HCT116 (cell line): ENCODE results near the gene C1orf105. TPM values are rescaled to one million over a fixed set of nuclear protein-coding genes. Genes with fewer than 3 reads are reported as not detected.

Source experiments
- ATAC-seq: fragments of 200-7000 bp; cut with Tn5 transposase; 2 replicates; pipeline ENCODE4 v1.9.1; 2020; ENCODE audit warnings: mild to moderate bottlenecking, moderate library complexity
- BruUV-seq: library from RNA; stranded (reverse); fragments of 400-500 nt; replicated peaks from 2 replicates; lab custom pipeline; 2021; lab: Mats Ljungman, UMichigan
- CTCF ChIA-PET: fragments of 300-600 bp; sonication (Branson Sonifier 250); formaldehyde crosslinking; loops from one replicate; lab custom pipeline; 2021; ENCODE audit warnings: antibody characterized with exemption; lab: Charles Lee
- POLR2A ChIA-PET: fragments of 300-600, 350-600 bp; sonication (Branson Sonifier 250); formaldehyde crosslinking; loops from one replicate; lab custom pipeline; 2021; ENCODE audit warnings: antibody characterized with exemption; lab: Charles Lee
- RAD21 ChIA-PET, 2 experiments: fragments of 300-600 bp; sonication (Branson Sonifier 250); formaldehyde crosslinking; loops; one replicate each; lab custom pipeline; 2023; ENCODE audit warnings: low total read pairs in 2 of 2; ENCODE audit not compliant: uncharacterized antibody in 2 of 2, unreplicated experiment in 2 of 2, low non-redundant PET in 1 of 2; lab: Charles Lee
- DNase-seq: peaks from one replicate; pipeline ENCODE4 v3.0.0-alpha.2; 2010; ENCODE audit warnings: low read depth, low spot score
- H2AFZ ChIP-seq: fragments of 200-600 bp; shearing (Covaris generic), sonication (generic); 2 replicates; pipeline ENCODE4 v1.6.1; 2017; ENCODE audit warnings: low read depth, mixed run types, mixed read lengths, antibody characterized with exemption, low read length; ENCODE audit not compliant: poor library complexity, severe bottlenecking
- H3K27ac ChIP-seq: 2 replicates; pipeline ENCODE4 v1.5.1; 2012; ENCODE audit warnings: low read depth, low read length
- H3K27me3 ChIP-seq: fragments of 200-600 bp; sonication (generic); 2 replicates; pipeline ENCODE4 v1.6.1; 2016; ENCODE audit warnings: mixed run types, low read length, mixed read lengths; ENCODE audit not compliant: insufficient read depth
- H3K36me3 ChIP-seq, 2 experiments: fragments of 200-500 bp in 1 of 2; fragments of 200-600 bp in 1 of 2; sonication (Bioruptor generic) in 1 of 2; sonication (generic) in 1 of 2; 2 replicates each; pipeline versions ENCODE4 v1.5.1 to v1.6.1; 2014 to 2016; ENCODE audit warnings: low read length in 2 of 2, inconsistent platforms in 1 of 2, mixed read lengths in 1 of 2, mixed run types in 1 of 2; ENCODE audit not compliant: insufficient read depth in 2 of 2, control insufficient read depth in 1 of 2
- H3K4me1 ChIP-seq, 2 experiments: fragments of 200-600 bp in 1 of 2; sonication (generic) in 1 of 2; 2 replicates each; pipeline versions ENCODE4 v1.5.1 to v1.6.1; 2012 to 2017; ENCODE audit warnings: low read length in 2 of 2, inconsistent platforms in 1 of 2, mild to moderate bottlenecking in 1 of 2, mixed read lengths in 1 of 2, mixed run types in 1 of 2, moderate library complexity in 1 of 2; ENCODE audit not compliant: insufficient read depth in 2 of 2, control insufficient read depth in 1 of 2
- H3K4me2 ChIP-seq: fragments of 200-600 bp; sonication (generic); 2 replicates; pipeline ENCODE4 v1.6.1; 2017; ENCODE audit warnings: mixed run types, low read length, mixed read lengths
- H3K4me3 ChIP-seq, 2 experiments: fragments of 200-600 bp in 1 of 2; sonication (generic) in 1 of 2; replicated peaks in 1 of 2; 2 replicates each; pipeline ENCODE4 v1.5.1; 2011 to 2016; ENCODE audit warnings: low read length in 2 of 2, control low read depth in 1 of 2, low read depth in 1 of 2, mild to moderate bottlenecking in 1 of 2, mixed read lengths in 1 of 2, mixed run types in 1 of 2
- H3K79me2 ChIP-seq: fragments of 200-600 bp; sonication (generic); 2 replicates; pipeline ENCODE4 v1.6.1; 2017; ENCODE audit warnings: mild to moderate bottlenecking, mixed run types, low read length, moderate library complexity, mixed read lengths; ENCODE audit not compliant: insufficient read depth
- H3K9ac ChIP-seq: fragments of 200-600 bp; sonication (generic); 2 replicates; pipeline ENCODE4 v1.6.1; 2016; ENCODE audit warnings: low read length, mixed read lengths
- H3K9me2 ChIP-seq: fragments of 200-600 bp; sonication (generic), shearing (Covaris generic); 2 replicates; pipeline ENCODE4 v1.6.1; 2017; ENCODE audit warnings: mixed run types, mild to moderate bottlenecking, moderate library complexity; ENCODE audit not compliant: insufficient read depth
- H3K9me3 ChIP-seq, 2 experiments: fragments of 200-500 bp in 1 of 2; fragments of 200-600 bp in 1 of 2; sonication (Bioruptor generic) in 1 of 2; sonication (generic) in 1 of 2; 2 replicates each; pipeline ENCODE4 v1.6.1; 2014 to 2017; ENCODE audit warnings: low read length in 2 of 2, mixed read lengths in 2 of 2, inconsistent platforms in 1 of 2, low read depth in 1 of 2, mild to moderate bottlenecking in 1 of 2, mixed run types in 1 of 2, moderate library complexity in 1 of 2; ENCODE audit not compliant: control insufficient read depth in 1 of 2, insufficient read depth in 1 of 2
- H4K20me1 ChIP-seq: fragments of 200-600 bp; sonication (generic), shearing (Covaris generic); 2 replicates; pipeline ENCODE4 v1.6.1; 2017; ENCODE audit warnings: mixed run types, mild to moderate bottlenecking, moderate library complexity; ENCODE audit not compliant: insufficient read depth
- CBX3 ChIP-seq: IDR thresholded peaks from 2 replicates; pipeline ENCODE4 v1.6.1; 2012; ENCODE audit warnings: low read depth
- CEBPB ChIP-seq: IDR thresholded peaks from 2 replicates; pipeline ENCODE4 v1.6.1; 2012; ENCODE audit warnings: low read depth
- ELF1 ChIP-seq: IDR thresholded peaks from 2 replicates; pipeline ENCODE4 v1.6.1; 2012; ENCODE audit warnings: low read depth, borderline replicate concordance
- EZH2 ChIP-seq: fragments of 200-600 bp; sonication (generic); IDR thresholded peaks from 2 replicates; pipeline ENCODE4 v1.6.1; 2017; ENCODE audit warnings: antibody characterized with exemption, mixed run types
- FOSL1 ChIP-seq: IDR thresholded peaks from 2 replicates; pipeline ENCODE4 v1.6.1; 2012; ENCODE audit warnings: low read depth
- JUND ChIP-seq: IDR thresholded peaks from 2 replicates; pipeline ENCODE4 v1.6.1; 2012
- MAX ChIP-seq: IDR thresholded peaks from 2 replicates; pipeline ENCODE4 v1.6.1; 2012
- POLR2A ChIP-seq: IDR thresholded peaks from 2 replicates; pipeline ENCODE4 v1.7.0; 2011; ENCODE audit warnings: borderline replicate concordance; ENCODE audit not compliant: insufficient read depth, insufficient read length; ENCODE audit errors: extremely low read depth
- POLR2AphosphoS5 ChIP-seq: IDR thresholded peaks from 2 replicates; pipeline ENCODE4 v1.6.1; 2011; ENCODE audit warnings: mild to moderate bottlenecking, low read depth, low read length, moderate library complexity
- RAD21 ChIP-seq: IDR thresholded peaks from 2 replicates; pipeline ENCODE4 v1.6.1; 2012; ENCODE audit warnings: low read depth, mild to moderate bottlenecking
- REST ChIP-seq: IDR thresholded peaks from 2 replicates; pipeline ENCODE4 v1.6.1; 2012; ENCODE audit warnings: low read depth
- SIN3A ChIP-seq: IDR thresholded peaks from 2 replicates; pipeline ENCODE4 v1.6.1; 2012; ENCODE audit warnings: low read depth
- SP1 ChIP-seq: IDR thresholded peaks from 2 replicates; pipeline ENCODE4 v1.6.1; 2012; ENCODE audit warnings: low read depth
- SRF ChIP-seq: IDR thresholded peaks from 2 replicates; pipeline ENCODE4 v1.6.1; 2012; ENCODE audit warnings: low read depth
- YY1 ChIP-seq: IDR thresholded peaks from 2 replicates; pipeline ENCODE4 v1.6.1; 2011; ENCODE audit warnings: low read length, low read depth, moderate library complexity, mild to moderate bottlenecking; ENCODE audit not compliant: insufficient replicate concordance; ENCODE audit errors: extremely low read depth
- ZBTB33 ChIP-seq: IDR thresholded peaks from 2 replicates; pipeline ENCODE4 v1.6.1; 2011; ENCODE audit warnings: mild to moderate bottlenecking, low read length, moderate library complexity; ENCODE audit not compliant: insufficient replicate concordance; ENCODE audit errors: extremely low read depth
- ZFX ChIP-seq: fragments of 450-650 bp; IDR thresholded peaks from 2 replicates; pipeline ENCODE4 v1.6.1; 2017
- intact Hi-C: fragments of 100-400 bp; cut with micrococcal nuclease; formaldehyde crosslinking; loops from 2 replicates; pipeline ENCODE4 v1.10.0; 2022
- total RNA-seq: library from RNA; stranded (reverse); gene quantifications from one replicate; pipeline ENCODE4 v1.2.1, GENCODE V29; 2021; ENCODE audit not compliant: unreplicated experiment

C1orf105 gene
- total RNA-seq, 1 experiment from 2014 or later = not detected

- Histone ChIP-seq H3K4me3 (no peak overlapping the region), H3K9me2 (0 out of 2 replicates have a peak, but pooled peaks cover 4% of the 10 kb centered on the region), H3K4me1 (no peaks in the 10 kb centered on the region), H3K79me2 (no peaks in the 10 kb centered on the region), H3K9me3 (no peaks in the 10 kb centered on the region), H3K27me3 (no peaks in the 10 kb centered on the region), H3K27ac (no peak overlapping the region), H3K36me3 (no peaks in the 10 kb centered on the region), H2AFZ (no peak overlapping the region), H3K9ac (no peak overlapping the region), H3K4me2 (no peak overlapping the region), H4K20me1 (no peaks in the 10 kb centered on the region)
- no peak for TF ChIP-seq FOSL1
- TF ChIP-seq SRF = no peak
- TF ChIP-seq POLR2AphosphoS5 = no peak
- TF ChIP-seq SIN3A = no peak
- ChIA-PET RAD21 (no interaction called here), POLR2A (no interaction called here), CTCF (no interaction called here)
- intact Hi-C loops = no loop called here
- no TSS peak for BruUV-seq
- no peak for DNase-seq
- no peak for ATAC-seq
These were observed 13.5 kb upstream of the C1orf105 start for GRCh38 chr1:172406968-172407367.

GRCh38 chr1:172408958-172409357 is 11.5 kb upstream of the C1orf105 start:
- no peaks in the 10 kb centered on the region for H3K4me1 ChIP-seq
- intact Hi-C loops = no loop called here
- TF ChIP-seq EZH2 = no peak
- TF ChIP-seq POLR2A = no peak
- no peak for TF ChIP-seq REST
- no peak for TF ChIP-seq POLR2AphosphoS5
- TF ChIP-seq SP1 = no peak
- no peak for TF ChIP-seq SRF
- no peak for TF ChIP-seq RAD21
- no peak for TF ChIP-seq YY1
- TF ChIP-seq CEBPB = no peak
- TF ChIP-seq JUND = no peak
- TF ChIP-seq CBX3 = no peak
- TF ChIP-seq ZFX = no peak
- no peak for TF ChIP-seq MAX
- TF ChIP-seq ZBTB33 = no peak
- no peak for TF ChIP-seq ELF1

More at GRCh38 chr1:172408958-172409357, 11.5 kb upstream of the C1orf105 start:
- no peak for ATAC-seq
- Histone ChIP-seq H3K79me2 (no peaks in the 10 kb centered on the region), H3K9me3 (no peaks in the 10 kb centered on the region), H3K4me3 (no peak overlapping the region), H3K9ac (no peak overlapping the region), H3K27ac (no peak overlapping the region), H4K20me1 (no peaks in the 10 kb centered on the region), H2AFZ (no peak overlapping the region), H3K4me2 (no peak overlapping the region), H3K36me3 (no peaks in the 10 kb centered on the region), H3K27me3 (no peaks in the 10 kb centered on the region), H3K9me2 (0 out of 2 replicates have a peak, but pooled peaks cover 4% of the 10 kb centered on the region)
- ChIA-PET CTCF (interaction anchor here (1.4 kb wide), 1 partner anchor 9 kb away, joined by 7 read pairs; no protein-coding TSS in a partner anchor), RAD21 (no interaction called here), POLR2A (no interaction called here)
- DNase-seq = no peak
- BruUV-seq = no TSS peak
